Stimulated activated CD8-positive, alpha-beta memory T cell treated with anti-CD3 and anti-CD28 coated beads, Interleukin-2, amount 100 ng/mL, for 48 hours (primary cell): ENCODE measurements around the gene ENAH.
"Not testable (repeated sequence)": the region's sequence is repeated elsewhere in the genome, so short reads cannot be mapped to it uniquely, and the experiment has no call there.

Experiments used
- DNase-seq, 2 donors: peaks; one replicate each; pipeline ENCODE4 v3.0.0-alpha.2; 2020; ENCODE audit warnings: low read depth in 2 of 2

The ENAH gene

GRCh38 chr1:225493591-225494246 lies 159.2 kb downstream of the ENAH start:
- DNase-seq = no peak

- no peak for DNase-seq
Measured at GRCh38 chr1:225488676-225489075, 164.2 kb downstream of the ENAH start.

GRCh38 chr1:225486856-225487255 lies 166.1 kb downstream of the ENAH start:
- DNase-seq = no peak

GRCh38 chr1:225485991-225486530 lies 166.9 kb downstream of the ENAH start:
- DNase-seq = no peak

GRCh38 chr1:225485226-225485625 lies 167.7 kb downstream of the ENAH start:
- DNase-seq = no peak

- no peak for DNase-seq
Measured at GRCh38 chr1:225484657-225485214, 168.2 kb downstream of the ENAH start.

- DNase-seq = no peak
Measured at GRCh38 chr1:225483818-225484656, 168.9 kb downstream of the ENAH start.

- DNase-seq = no peak
Measured at GRCh38 chr1:225482421-225482950, 170.4 kb downstream of the ENAH start.

- DNase-seq = no peak
Measured at GRCh38 chr1:225481738-225482137, 171.2 kb downstream of the ENAH start.

- peak in 1 of 2 donors; percentile 50 for DNase-seq
Measured at GRCh38 chr1:225480825-225481434, 172.0 kb downstream of the ENAH start.

GRCh38 chr1:225479996-225480720 lies 172.8 kb downstream of the ENAH start:
- no peak for DNase-seq

- DNase-seq = no peak
Measured at GRCh38 chr1:225479341-225479740, 173.6 kb downstream of the ENAH start.

- no peak for DNase-seq
Measured at GRCh38 chr1:225477296-225477911, 175.5 kb downstream of the ENAH start.

GRCh38 chr1:225476538-225476988 lies 176.4 kb downstream of the ENAH start:
- no peak for DNase-seq

- no peak for DNase-seq
Measured at GRCh38 chr1:225476100-225476511, 176.8 kb downstream of the ENAH start.

GRCh38 chr1:225474986-225475820 lies 177.7 kb downstream of the ENAH start:
- DNase-seq = peak; percentile 49 to 51

- DNase-seq = no peak
Measured at GRCh38 chr1:225474439-225474985, 178.4 kb downstream of the ENAH start.

- DNase-seq = not testable (repeated sequence)
Measured at GRCh38 chr1:225473676-225474438, 179.1 kb downstream of the ENAH start.

GRCh38 chr1:225473266-225473665 lies 179.7 kb downstream of the ENAH start:
- not testable (repeated sequence) for DNase-seq
